ENCODE measurements around the gene RBPMS2. TPM values are rescaled to one million over a fixed set of nuclear protein-coding genes. Genes with fewer than 3 reads are reported as not detected.

Gene RBPMS2
- total and polyA plus RNA-seq, 7 donors = 1.6 to 3.6 (median 2.0) TPM

DNA sequence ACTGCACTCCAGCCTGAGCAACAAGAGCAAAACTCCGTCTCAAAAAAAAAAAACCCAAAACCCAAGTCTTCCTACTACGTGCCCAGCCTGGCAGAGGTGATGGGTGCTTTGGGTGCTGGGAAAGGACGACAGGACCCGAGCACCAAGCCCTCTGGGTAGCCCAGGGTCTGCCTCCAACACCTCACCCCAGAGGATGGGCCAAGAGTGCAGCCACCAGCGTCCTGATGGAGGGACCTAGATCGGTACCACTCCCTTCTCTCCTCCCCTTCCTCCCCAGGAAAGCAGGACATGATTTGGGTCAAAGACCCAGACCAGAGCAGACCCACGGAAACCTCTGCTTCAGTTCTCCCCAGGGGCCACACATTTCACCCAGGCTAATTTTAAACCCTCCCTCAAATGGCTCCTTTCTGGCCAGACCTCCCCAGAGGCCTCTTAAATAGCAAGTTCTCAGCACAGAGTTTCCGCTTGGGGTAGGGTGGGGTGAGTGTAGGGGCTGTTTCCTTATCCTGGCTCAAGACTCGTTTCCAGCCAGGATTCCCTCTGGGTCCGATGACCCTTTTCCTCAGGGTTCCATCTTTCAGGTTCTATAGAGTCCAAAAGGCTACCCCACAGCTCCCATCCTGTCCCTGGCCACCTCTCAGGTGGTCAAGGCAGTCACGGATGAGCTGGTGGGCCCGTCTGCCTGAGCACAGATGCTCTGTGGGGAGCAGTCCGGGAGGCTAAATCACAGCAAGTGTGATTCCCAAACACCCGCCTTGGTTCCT, 20.5 kb downstream of the RBPMS2 start:
- Histone ChIP-seq H3K9me3 (no peaks in the 10 kb centered on the region), H3K27me3 (ENCODE audit: insufficient read depth in 3 of 3, low read length in 2 of 3) (no peaks in the 10 kb centered on the region), H3K36me3 (ENCODE audit: insufficient read depth in 1 of 2, low read depth in 1 of 2) (no peaks in the 10 kb centered on the region), H3K4me1 (peaks cover 3% of the 10 kb centered on the region), H3K4me3 (no peak overlapping the region), H3K27ac (no peak overlapping the region)
- ATAC-seq (no peak), DNase-seq (no peak)
- intact Hi-C loops (cut with DNase I) = no loop called here
- 73 to 76% (median 74%) methylated on average over 14 of the region's 14 CpGs for WGBS, 3 donors
- TF ChIP-seq, protein P1, sequence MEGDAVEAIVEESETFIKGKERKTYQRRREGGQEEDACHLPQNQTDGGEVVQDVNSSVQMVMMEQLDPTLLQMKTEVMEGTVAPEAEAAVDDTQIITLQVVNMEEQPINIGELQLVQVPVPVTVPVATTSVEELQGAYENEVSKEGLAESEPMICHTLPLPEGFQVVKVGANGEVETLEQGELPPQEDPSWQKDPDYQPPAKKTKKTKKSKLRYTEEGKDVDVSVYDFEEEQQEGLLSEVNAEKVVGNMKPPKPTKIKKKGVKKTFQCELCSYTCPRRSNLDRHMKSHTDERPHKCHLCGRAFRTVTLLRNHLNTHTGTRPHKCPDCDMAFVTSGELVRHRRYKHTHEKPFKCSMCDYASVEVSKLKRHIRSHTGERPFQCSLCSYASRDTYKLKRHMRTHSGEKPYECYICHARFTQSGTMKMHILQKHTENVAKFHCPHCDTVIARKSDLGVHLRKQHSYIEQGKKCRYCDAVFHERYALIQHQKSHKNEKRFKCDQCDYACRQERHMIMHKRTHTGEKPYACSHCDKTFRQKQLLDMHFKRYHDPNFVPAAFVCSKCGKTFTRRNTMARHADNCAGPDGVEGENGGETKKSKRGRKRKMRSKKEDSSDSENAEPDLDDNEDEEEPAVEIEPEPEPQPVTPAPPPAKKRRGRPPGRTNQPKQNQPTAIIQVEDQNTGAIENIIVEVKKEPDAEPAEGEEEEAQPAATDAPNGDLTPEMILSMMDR (IDR thresholded peaks at IDR 0.05) = no peak

DNA sequence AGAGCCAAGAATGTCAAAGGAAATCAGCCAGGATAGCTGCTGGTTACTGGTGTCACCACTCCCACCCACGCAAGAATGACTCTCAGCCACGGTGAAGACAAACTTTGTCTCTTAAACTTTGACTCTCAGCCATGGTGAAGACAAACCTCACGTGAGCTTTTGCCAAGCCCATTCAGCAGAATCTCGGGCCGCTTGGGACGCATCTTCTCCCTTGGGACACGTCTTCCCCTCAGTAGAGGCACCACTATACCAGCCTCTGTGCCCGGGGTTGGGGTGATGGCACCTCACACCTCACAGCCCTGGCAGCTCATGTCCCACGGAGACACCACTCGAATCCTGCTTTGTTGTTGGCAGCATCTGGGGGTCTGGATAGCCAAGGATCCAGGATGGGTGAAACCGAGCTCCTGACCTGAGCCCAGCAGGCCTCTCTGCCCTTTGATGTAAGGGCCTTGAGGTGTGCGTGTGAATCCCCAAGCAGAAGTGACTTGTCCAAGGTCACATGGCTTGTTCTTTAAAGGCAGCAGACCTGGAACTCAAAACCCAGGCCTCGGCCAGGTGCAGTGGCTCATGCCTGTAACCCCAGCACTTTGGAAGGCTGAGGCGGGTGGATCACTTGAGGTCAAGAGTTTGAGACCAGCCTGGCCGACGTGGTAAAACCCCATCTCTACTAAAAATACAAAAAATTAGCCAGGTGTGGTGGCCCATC, 21.8 kb downstream of the RBPMS2 start:
- ATAC-seq (no peak), DNase-seq (no peak)
- H3K27me3 ChIP-seq (ENCODE audit: insufficient read depth in 3 of 3, low read length in 2 of 3) = no peaks in the 10 kb centered on the region
- H3K4me1 ChIP-seq = peaks cover 10% of the 10 kb centered on the region
- H3K9me3 ChIP-seq = no peaks in the 10 kb centered on the region
- H3K4me3 ChIP-seq = no peak overlapping the region
- WGBS, 3 donors = 77 to 85% (median 78%) methylated on average over 16 of the region's 16 CpGs
- TF ChIP-seq, protein P1 (IDR thresholded peaks at IDR 0.05) = no peak
- H3K27ac ChIP-seq = no peak overlapping the region
- no peaks in the 10 kb centered on the region for H3K36me3 ChIP-seq (ENCODE audit: insufficient read depth in 1 of 2, low read depth in 1 of 2)
- intact Hi-C loops (cut with DNase I) = no loop called here

DNA sequence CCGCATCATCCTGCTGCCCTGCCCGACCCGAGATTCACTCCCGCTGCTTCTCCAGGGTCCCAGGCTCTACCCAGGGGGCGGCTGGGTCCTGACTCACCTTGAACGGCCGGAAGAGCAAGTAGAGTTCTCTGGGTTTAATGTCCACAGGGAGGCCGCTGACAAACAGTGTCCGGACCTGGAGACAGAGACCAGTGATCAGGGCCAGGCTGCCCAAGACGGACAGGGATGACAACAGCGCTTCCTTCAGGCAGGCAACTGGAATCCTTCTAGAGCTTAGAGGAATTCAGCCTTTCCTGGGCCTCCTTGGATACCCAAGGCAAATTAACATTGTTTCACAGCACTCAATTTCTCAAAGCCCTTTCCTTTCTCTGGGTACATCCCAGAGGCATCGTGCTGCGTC, 23.9 kb downstream of the RBPMS2 start:
- 87 to 91% (median 90%) methylated on average over 13 of the region's 13 CpGs for WGBS, 3 donors
- DNase-seq (no peak), ATAC-seq (no peak)
- no peaks in the 10 kb centered on the region for H3K9me3 ChIP-seq
- no peak overlapping the region for H3K4me3 ChIP-seq
- peaks cover 11% of the 10 kb centered on the region for H3K4me1 ChIP-seq
- H3K27me3 ChIP-seq (ENCODE audit: insufficient read depth in 3 of 3, low read length in 2 of 3) = no peaks in the 10 kb centered on the region
- TF ChIP-seq, protein P1 (IDR thresholded peaks at IDR 0.05) = no peak
- H3K36me3 ChIP-seq (ENCODE audit: insufficient read depth in 1 of 2, low read depth in 1 of 2) = no peaks in the 10 kb centered on the region
- H3K27ac ChIP-seq = no peak overlapping the region
- intact Hi-C loops (cut with DNase I) = no loop called here

DNA sequence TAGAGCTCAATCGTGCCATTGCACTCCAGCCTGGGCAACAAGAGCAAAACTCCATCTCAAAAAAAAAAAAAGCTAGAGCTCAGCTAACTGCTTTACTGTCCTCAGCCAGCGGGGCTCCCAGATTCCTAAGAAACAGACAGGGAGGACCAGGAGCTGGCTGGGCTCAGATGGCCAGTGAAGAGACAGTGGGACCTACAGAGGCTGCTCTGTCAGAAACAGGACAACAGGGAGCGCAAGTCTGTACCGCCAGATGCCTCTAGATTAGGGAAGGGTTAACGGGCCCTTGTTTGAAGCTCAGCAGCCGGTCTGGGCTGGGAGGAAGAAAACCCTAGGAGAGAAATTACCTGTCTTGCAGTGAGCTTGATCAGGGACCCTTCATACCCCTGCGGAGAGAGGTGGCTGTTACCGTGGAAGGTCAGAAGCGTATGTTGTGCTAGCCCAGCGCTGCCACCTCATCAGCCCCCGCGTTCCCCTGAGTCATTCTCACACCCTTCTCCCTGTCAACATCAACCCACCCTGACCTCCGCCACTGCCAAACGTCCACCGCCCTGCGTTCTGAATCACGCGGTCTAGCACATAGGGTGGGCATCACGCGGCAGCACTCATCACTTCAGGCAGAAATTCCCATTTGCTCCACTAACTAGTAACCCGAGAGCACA, 25.3 kb downstream of the RBPMS2 start:
- Histone ChIP-seq H3K27ac (no peak overlapping the region), H3K9me3 (no peaks in the 10 kb centered on the region), H3K27me3 (ENCODE audit: insufficient read depth in 3 of 3, low read length in 2 of 3) (no peaks in the 10 kb centered on the region), H3K4me3 (no peak overlapping the region), H3K36me3 (ENCODE audit: insufficient read depth in 1 of 2, low read depth in 1 of 2) (no peaks in the 10 kb centered on the region), H3K4me1 (peaks cover 11% of the 10 kb centered on the region)
- 81 to 82% (median 82%) methylated on average over 21 of the region's 21 CpGs for WGBS, 3 donors
- ATAC-seq (no peak), DNase-seq (no peak)
- intact Hi-C loops (cut with DNase I) = no loop called here
- TF ChIP-seq, protein P1 (IDR thresholded peaks at IDR 0.05) = no peak
